K562 (cell line): ENCODE measurements around the gene FUZ. TPM values are rescaled to one million over a fixed set of nuclear protein-coding genes. Genes with fewer than 3 reads are reported as not detected.
A peak's percentile ranks its signal among the peaks of the same experiment; 100 is the strongest.

Source experiments
- CREB1 ChIP-seq, 2 experiments: sonication (generic) in 1 of 2; formaldehyde crosslinking in 1 of 2; IDR thresholded peaks; 2 replicates each; pipeline versions ENCODE4 v1.6.1 to v1.8.0; 2012 to 2022; ENCODE audit warnings: inconsistent platforms in 1 of 2, mild to moderate bottlenecking in 1 of 2, missing genetic modification reagents in 1 of 2, moderate library complexity in 1 of 2
- EGR1 ChIP-seq: fragments of 450-650 bp; conservative IDR thresholded peaks from 2 replicates; pipeline ENCODE4 v1.6.1; 2017; ENCODE audit warnings: mild to moderate bottlenecking
- FOXK2 ChIP-seq, 2 experiments: fragments of 450-650 bp; IDR thresholded peaks in 1 of 2; conservative IDR thresholded peaks in 1 of 2; 2 replicates each; pipeline ENCODE4 v1.6.1; 2016; ENCODE audit warnings: low read depth in 2 of 2, mild to moderate bottlenecking in 1 of 2
- HLTF ChIP-seq: fragments of 450-650 bp; IDR thresholded peaks from 2 replicates; pipeline ENCODE4 v1.6.1; 2016
- KDM4B ChIP-seq, 2 experiments: fragments of 450-650 bp in 1 of 2; sonication (generic) in 1 of 2; IDR thresholded peaks; 2 replicates each; pipeline ENCODE4 v1.6.1; 2016 to 2017; ENCODE audit warnings: borderline replicate concordance in 2 of 2, antibody characterized with exemption in 1 of 2, low read depth in 1 of 2, mild to moderate bottlenecking in 1 of 2
- MEF2D ChIP-seq: conservative IDR thresholded peaks from 2 replicates; pipeline ENCODE4 v1.6.1; 2016; ENCODE audit warnings: low read depth, missing genetic modification characterization, missing compliant biosample characterization
- SMARCB1 ChIP-seq: IDR thresholded peaks from 2 replicates; pipeline ENCODE4 v1.6.1; 2011; ENCODE audit warnings: improper control_type of control experiment, low read depth; ENCODE audit not compliant: insufficient read length
- TEAD4 ChIP-seq, 2 experiments: sonication (generic) in 1 of 2; formaldehyde crosslinking in 1 of 2; IDR thresholded peaks; 2 replicates each; pipeline versions ENCODE4 v1.6.1 to v1.8.0; 2012 to 2022; ENCODE audit warnings: borderline replicate concordance in 1 of 2, inconsistent platforms in 1 of 2, low read length in 1 of 2, mild to moderate bottlenecking in 1 of 2, missing genetic modification reagents in 1 of 2
- ZBED1 ChIP-seq: IDR thresholded peaks from 2 replicates; pipeline ENCODE4 v1.6.1; 2014
- ZNF24 ChIP-seq: fragments of 450-650 bp; IDR thresholded peaks from 2 replicates; pipeline ENCODE4 v1.6.1; 2016
- polyA plus RNA-seq, 8 experiments: library from polyadenylated mRNA; depleted of rRNA in 4 of 8; stranded (reverse) in 5 of 8; unstranded in 3 of 8; fragments of >200 nt; fragmentation: Nextera tagmentation in 2 of 8; fragmentation: Illumina TruSeq in 1 of 8; extraction: Ambion mirVana in 2 of 8; extraction: Trizol in 1 of 8; gene quantifications; 2 replicates each; pipeline versions ENCODE4 v1.2.1 to v1.2.3, GENCODE V29; 2011 to 2014; ENCODE audit warnings: inconsistent platforms in 1 of 8, missing spikeins in 1 of 8
- total RNA-seq, 7 experiments: library from RNA; depleted of rRNA in 6 of 7; stranded (reverse); fragments of >200 nt in 6 of 7; fragmentation: Illumina TruSeq in 2 of 7; extraction: Trizol in 2 of 7; gene quantifications; 2 replicates each; pipeline versions ENCODE4 v1.2.1 to v1.2.3, GENCODE V29; 2011 to 2021; ENCODE audit warnings: low replicate concordance in 1 of 7
- TF ChIP-seq, protein P1 (sequence below): sonication (generic); formaldehyde crosslinking; IDR thresholded peaks from 2 replicates; pipeline ENCODE4 v1.8.0; 2023; ENCODE audit warnings: missing genetic modification reagents, mild to moderate bottlenecking, borderline replicate concordance

FUZ gene
- total and polyA plus RNA-seq, 9 of the 15 experiments (the other 6 are each of a cell fraction or from before 2014, with no cell fraction given) = 0.17 to 7.6 (median 3.6) TPM; not detected in 1

DNA sequence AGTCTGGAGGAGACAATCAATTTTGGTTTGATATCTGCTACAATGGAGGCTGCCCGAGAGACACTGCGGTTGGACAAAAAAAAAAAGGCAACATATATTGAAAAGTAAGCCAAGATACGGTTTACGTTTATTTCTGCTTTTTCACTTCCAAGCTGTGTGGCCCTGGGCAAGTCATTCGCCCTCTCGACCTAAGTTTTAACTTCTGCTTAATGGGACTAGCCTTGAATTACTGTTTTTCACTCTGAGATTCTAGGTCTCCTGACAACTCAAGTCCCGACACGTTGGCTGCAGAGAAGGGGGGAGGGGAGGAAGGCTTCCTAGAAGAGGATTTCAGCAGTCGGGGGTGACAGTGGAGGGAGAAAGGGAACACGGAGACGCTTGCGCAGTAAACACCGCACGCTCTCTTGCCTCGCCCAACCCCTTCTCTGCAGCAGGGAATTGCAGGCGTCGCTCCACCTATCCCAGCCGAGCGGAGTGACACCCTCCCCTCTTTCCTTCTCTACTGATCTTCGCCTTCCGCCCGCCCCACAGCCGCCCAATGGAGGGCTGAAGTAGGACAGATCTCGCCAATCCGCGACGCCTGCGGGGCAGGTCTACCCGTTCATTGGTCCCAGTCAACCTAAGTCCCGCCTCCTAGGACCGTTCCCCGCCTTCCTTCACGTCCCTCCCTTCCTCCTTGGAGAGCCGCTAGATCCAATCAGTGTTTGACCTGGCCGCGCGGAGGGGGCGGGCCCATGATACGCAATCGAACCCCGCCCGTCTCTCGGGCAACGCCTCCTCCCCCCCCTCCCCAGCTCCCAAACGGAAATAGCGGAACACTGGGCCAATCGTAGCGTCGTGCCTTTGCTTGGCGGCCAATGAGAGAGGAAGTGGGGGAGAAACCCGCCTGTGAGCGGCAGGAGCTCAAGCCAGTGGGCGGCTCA, 46.8 kb downstream of the FUZ start (continued):
- TF ChIP-seq CREB1 (IDR thresholded peaks at IDR 0.05) (no peak; the same call in none of the 2 replicates), CREB1 (CRISPR knock-in tag; IDR thresholded peaks at IDR 0.05) (peak; percentile 71), EGR1 (peak; percentile 66), KDM4B (IDR thresholded peaks at IDR 0.05; ENCODE audit: borderline replicate concordance in 2 of 2, low read depth in 1 of 2) (peak in 1 of 2 experiments; percentile 96; a peak in 2 of 4 replicates), FOXK2 (conservative IDR thresholded peaks at IDR 0.05 in 1 of 2, IDR thresholded peaks at IDR 0.05 in 1 of 2; ENCODE audit: low read depth in 2 of 2) (peak; percentile 48 to 78; a peak in 2 of 4 replicates), HLTF (no peak), ZBED1 (peak; percentile 82; the same call in 1 of the 2 replicates), TEAD4 (IDR thresholded peaks at IDR 0.05; ENCODE audit: low read length) (peak; percentile 30; the same call in 1 of the 2 replicates), TEAD4 (CRISPR knock-in tag; IDR thresholded peaks at IDR 0.05; ENCODE audit: borderline replicate concordance) (no peak), MEF2D (tag) (peak; percentile 20; the same call in 1 of the 2 replicates), ZNF24 (0 out of 2 replicates have a peak, but pooled peaks have one; percentile 13), SMARCB1 (peak; percentile 21)
- TF ChIP-seq, protein P1, sequence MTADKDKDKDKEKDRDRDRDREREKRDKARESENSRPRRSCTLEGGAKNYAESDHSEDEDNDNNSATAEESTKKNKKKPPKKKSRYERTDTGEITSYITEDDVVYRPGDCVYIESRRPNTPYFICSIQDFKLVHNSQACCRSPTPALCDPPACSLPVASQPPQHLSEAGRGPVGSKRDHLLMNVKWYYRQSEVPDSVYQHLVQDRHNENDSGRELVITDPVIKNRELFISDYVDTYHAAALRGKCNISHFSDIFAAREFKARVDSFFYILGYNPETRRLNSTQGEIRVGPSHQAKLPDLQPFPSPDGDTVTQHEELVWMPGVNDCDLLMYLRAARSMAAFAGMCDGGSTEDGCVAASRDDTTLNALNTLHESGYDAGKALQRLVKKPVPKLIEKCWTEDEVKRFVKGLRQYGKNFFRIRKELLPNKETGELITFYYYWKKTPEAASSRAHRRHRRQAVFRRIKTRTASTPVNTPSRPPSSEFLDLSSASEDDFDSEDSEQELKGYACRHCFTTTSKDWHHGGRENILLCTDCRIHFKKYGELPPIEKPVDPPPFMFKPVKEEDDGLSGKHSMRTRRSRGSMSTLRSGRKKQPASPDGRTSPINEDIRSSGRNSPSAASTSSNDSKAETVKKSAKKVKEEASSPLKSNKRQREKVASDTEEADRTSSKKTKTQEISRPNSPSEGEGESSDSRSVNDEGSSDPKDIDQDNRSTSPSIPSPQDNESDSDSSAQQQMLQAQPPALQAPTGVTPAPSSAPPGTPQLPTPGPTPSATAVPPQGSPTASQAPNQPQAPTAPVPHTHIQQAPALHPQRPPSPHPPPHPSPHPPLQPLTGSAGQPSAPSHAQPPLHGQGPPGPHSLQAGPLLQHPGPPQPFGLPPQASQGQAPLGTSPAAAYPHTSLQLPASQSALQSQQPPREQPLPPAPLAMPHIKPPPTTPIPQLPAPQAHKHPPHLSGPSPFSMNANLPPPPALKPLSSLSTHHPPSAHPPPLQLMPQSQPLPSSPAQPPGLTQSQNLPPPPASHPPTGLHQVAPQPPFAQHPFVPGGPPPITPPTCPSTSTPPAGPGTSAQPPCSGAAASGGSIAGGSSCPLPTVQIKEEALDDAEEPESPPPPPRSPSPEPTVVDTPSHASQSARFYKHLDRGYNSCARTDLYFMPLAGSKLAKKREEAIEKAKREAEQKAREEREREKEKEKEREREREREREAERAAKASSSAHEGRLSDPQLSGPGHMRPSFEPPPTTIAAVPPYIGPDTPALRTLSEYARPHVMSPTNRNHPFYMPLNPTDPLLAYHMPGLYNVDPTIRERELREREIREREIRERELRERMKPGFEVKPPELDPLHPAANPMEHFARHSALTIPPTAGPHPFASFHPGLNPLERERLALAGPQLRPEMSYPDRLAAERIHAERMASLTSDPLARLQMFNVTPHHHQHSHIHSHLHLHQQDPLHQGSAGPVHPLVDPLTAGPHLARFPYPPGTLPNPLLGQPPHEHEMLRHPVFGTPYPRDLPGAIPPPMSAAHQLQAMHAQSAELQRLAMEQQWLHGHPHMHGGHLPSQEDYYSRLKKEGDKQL (CRISPR knock-in tag) = no peak
